NCI-H526 treated with DMSO at 0.1 percent for 48 hours (cell line): ENCODE data around the gene PCDHGA1.
A peak's percentile ranks its signal among the peaks of the same experiment; 100 is the strongest.

Experiments used
- DNase-seq: peaks from one replicate; lab custom pipeline; 2025; lab: John Stamatoyannopoulos, UW

The PCDHGA1 gene

GRCh38 chr5:141534492-141535213, 204.3 kb downstream of the PCDHGA1 start:
- no peak for DNase-seq

GRCh38 chr5:141543053-141543452, 212.7 kb downstream of the PCDHGA1 start:
- no peak for DNase-seq

GRCh38 chr5:141547488-141547887, 217.2 kb downstream of the PCDHGA1 start:
- DNase-seq = no peak

GRCh38 chr5:141547921-141548320, 217.6 kb downstream of the PCDHGA1 start:
- no peak for DNase-seq

- peak; percentile 77 for DNase-seq
Observed at GRCh38 chr5:141557681-141558136, 227.4 kb downstream of the PCDHGA1 start.

GRCh38 chr5:141558150-141558549, 227.8 kb downstream of the PCDHGA1 start:
- no peak for DNase-seq

GRCh38 chr5:141559461-141559860, 229.1 kb downstream of the PCDHGA1 start:
- DNase-seq = no peak

- DNase-seq = no peak
Observed at GRCh38 chr5:141560151-141560550, 229.8 kb downstream of the PCDHGA1 start.

GRCh38 chr5:141560725-141561483, 230.6 kb downstream of the PCDHGA1 start:
- no peak for DNase-seq
